Transverse colon (tissue), 4 donors: ENCODE results near the gene CIB1.

Source experiments
- CTCF ChIP-seq, 5 experiments: fragments of 200-600 bp in 3 of 5; fragments of 450-650 bp in 2 of 5; sonication (generic) in 3 of 5; IDR thresholded peaks; 1 replicate in 2 of 5; 2 replicates in 3 of 5; pipeline ENCODE4 v1.5.1; 2016 to 2017; ENCODE audit warnings: antibody characterized with exemption in 5 of 5, inconsistent platforms in 3 of 5, mild to moderate bottlenecking in 2 of 5, moderate library complexity in 1 of 5
- EP300 ChIP-seq: sonication (generic); formaldehyde crosslinking; IDR thresholded peaks from one replicate; pipeline ENCODE4 v1.6.1; 2017; ENCODE audit warnings: antibody characterized with exemption, low read depth
- POLR2A ChIP-seq: fragments of 450-650 bp; IDR thresholded peaks from one replicate; pipeline ENCODE4 v1.6.1; 2016; ENCODE audit warnings: antibody characterized with exemption, mild to moderate bottlenecking, moderate library complexity
- POLR2AphosphoS5 ChIP-seq, 3 donors: sonication (generic); formaldehyde crosslinking; IDR thresholded peaks; one replicate each; pipeline ENCODE4 v1.6.1; 2016; ENCODE audit warnings: antibody characterized with exemption in 3 of 3

- TF ChIP-seq POLR2A (no peak), POLR2AphosphoS5 (IDR thresholded peaks at IDR 0.05) (no peak), CTCF (IDR thresholded peaks at IDR 0.05) (no peak), EP300 (no peak)
These were observed 11.2 kb downstream of the CIB1 start for GRCh38 chr15:90222547-90222946.
